RPMI8226 (cell line): ENCODE measurements around the gene PAAF1.

Source experiments
- DNase-seq: peaks from one replicate; pipeline ENCODE4 v3.0.0-alpha.2; 2015

PAAF1 gene

DNA sequence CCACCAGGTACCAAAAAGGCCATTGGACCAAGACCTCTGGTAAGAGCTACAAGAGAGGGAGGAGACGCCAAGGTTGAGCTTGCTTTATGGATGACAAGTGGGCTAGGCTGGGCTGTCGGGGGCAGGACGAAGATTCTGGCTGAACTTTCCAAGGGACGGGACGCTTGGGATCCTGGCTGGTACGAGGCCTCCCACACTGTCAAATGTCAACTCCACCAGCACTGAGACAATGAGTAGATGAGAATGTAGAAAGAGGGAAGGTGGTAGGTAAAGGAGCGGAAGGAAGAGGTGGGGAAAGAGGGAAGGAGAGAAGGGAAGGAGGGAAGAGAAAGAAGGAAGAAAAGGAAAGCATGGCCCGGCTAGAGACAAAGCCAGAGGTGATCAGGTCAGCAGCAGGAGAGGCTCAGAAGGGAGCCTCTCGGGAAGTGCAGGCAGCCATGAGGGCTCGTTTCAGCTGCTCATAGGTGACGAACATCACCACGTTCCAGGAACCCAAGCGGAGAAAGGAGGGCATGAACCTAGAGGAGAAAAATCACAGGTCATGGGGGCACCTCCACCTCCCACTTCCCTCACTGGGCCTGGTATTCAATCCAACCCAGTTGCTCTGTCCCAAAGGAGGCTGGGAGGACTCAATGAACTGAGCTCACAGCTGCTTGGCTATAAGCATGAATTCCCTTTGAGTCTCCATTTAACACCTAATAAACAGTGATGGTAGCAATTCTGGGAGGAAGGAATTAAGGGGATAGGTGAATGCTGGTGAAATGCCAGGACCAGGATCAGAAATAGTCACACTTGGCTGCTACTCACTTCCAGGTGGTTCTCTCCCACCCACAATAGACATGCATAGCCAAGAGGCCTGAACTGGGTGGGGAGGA is 98.0 kb downstream of the PAAF1 start:
- no peak for DNase-seq

DNA sequence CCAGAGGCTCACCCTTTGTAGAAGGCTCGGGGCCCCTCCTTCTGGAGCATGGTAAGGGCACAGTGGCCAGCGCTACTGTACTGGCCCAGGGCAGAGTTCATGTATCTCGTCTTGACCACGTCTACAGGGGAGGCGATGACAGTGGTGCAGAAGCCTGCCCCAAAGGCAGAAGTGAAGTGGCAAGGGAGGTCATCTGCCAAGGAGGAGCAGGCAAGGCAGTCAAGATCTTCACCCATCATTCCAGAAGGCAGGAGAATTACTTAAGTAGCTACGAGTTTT is 98.6 kb downstream of the PAAF1 start:
- DNase-seq: no peak

DNA sequence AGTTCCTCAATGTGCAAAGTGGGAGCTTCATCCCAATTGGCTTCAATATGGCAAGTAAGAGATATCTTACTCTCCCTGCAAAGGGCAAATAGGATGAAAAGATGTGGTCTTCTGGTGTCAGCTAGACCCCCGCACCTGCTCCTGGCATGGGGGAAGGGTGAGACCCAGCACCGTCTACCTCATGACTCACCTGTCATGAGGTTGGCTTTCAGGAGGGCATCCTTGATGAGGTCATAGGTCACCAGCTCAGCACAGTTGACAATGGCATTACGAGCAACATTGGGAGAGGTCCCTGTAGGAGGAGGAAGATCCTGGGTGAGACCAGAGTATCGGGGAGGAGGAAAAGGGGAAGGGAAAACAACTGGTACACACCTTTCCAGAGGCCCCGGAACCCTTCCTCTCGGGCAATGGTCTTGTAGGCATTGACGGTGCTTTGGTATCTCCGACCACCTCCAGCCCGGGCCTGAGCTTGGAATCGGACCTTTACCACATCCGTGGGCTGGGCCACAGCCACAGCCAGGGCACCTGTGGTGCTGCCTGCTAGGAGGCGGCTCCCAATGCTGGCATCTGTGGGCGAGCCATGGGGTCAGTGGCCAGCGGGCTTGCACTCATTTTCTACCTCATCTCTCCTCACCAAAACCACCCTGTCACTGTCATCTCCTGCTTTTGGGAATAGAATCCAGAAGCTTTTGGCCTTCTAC is 99.8 kb downstream of the PAAF1 start:
- DNase-seq: no peak

DNA sequence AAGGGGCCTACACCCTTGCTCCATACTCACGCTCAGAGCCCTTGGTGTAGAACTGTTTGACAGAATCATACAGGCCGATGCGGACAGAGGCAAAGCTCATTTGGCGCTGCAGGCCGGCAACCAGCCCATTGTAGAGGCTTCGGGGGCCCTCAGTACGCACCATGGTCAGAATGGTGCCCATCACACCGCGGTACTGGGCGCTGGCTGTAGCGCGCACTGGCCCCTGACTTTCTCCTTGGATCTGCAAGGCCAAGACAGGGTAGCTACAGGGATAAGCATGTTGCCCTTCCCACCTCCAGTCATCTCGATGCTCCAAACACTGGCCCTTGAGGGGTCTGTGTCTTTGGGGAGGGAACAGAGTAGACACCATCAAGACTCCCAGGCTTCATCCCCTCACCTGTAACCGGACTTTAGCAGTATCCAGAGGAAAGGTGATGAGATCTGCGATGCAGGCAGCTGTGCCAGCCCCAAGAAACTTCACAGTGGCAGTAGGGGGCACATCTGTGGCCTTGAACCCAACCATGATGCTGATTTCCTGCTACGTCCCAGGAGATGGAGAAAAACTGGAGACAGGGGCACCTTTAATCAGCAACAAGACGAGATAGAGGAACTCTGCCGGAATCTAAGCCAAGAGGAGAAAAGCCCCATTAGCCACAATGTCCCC is 101.2 kb downstream of the PAAF1 start:
- DNase-seq: no peak

DNA sequence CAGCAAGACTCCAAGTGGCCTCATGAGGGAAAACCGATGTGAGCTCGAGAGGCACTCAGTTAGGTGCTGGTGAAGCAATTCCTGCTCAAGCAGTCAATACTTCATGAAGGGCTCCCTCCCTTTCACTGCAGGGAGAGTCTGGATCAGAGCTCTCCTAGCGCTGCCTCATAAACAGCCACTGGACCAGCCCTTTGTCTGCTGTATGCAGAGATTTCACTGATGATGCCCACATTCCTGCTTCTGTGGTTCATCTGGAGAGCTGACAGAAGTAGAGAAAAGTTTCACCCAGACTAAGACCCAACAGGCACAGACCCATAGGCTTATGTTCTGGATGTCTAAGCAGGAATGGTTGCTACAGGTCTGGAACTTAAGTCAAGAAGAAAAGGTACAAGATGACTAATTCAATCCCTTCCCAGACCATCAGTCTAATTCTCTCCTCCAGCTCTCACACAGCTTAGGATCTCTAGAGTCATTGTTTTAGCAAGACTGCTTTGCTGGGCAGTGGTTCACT is 101.8 kb downstream of the PAAF1 start:
- DNase-seq: no peak

DNA sequence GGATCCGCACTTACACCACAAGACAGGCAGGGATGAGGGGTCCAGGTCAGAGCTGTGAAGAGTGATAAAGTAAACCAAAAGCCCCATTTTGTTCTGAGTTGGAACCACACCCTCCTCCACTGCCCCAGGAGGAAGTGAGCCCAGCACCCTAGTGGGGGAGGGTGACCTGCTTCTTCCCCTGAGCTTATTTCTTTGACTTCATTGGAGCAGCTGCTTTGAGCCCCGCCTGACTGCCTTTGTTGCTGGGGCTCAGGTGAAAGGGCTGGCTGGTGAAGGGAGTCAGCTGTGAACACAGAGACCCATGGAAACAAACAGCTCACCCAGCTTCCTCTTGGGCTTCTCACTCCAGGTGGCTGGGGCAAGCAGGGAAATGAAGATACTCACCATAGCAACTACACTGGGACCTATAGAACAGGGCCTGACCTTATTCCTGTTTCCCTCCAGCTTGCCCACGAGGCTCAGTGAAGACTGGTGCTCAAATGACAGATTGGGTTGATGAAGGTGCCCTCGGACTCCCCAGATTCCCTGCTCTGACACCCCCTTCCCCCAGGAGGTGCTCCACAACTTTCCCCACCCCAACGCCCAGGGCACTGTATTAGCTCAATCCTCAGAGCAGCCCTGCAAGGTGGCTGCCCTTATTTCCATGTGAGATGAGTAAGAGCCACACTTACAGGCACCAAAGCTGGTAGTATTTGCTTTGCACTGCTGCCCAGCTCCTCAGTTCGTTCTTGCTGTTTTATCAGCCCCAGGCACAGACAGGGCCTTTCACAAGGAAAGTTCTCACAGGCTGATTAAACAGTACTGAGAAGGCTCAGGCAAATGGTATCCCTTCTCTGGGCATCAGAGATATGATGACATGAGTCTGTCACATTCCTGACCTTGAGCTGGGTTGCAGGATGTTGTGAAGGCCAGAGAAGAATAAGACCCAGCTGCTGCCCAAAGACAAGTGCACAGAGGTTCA is 103.5 kb downstream of the PAAF1 start:
- peak; percentile 93 for DNase-seq
